RWPE2 (cell line): ENCODE results near the gene CABLES2.

Experiments used
- ATAC-seq: fragments of 200-7000 bp; cut with Tn5 transposase; 3 replicates; pipeline ENCODE4 v1.9.1; 2021; ENCODE audit warnings: low read depth
- DNase-seq: peaks from one replicate; pipeline ENCODE4 v3.0.0-alpha.2; 2020; ENCODE audit warnings: low spot score
- H3K27ac ChIP-seq: fragments of 450-650 bp; 2 replicates; pipeline ENCODE4 v1.5.1; 2017; ENCODE audit warnings: mild to moderate bottlenecking; ENCODE audit not compliant: poor library complexity, severe bottlenecking
- H3K27me3 ChIP-seq: fragments of 250-450 bp; sonication (Bioruptor Pico); 2 replicates; pipeline ENCODE4 v1.5.1; 2021; ENCODE audit warnings: mild to moderate bottlenecking, moderate library complexity; ENCODE audit not compliant: insufficient read depth, poor library complexity, severe bottlenecking
- H3K36me3 ChIP-seq: fragments of 250-450 bp; sonication (Bioruptor Pico); 2 replicates; pipeline ENCODE4 v1.5.1; 2020; ENCODE audit warnings: low read depth, mild to moderate bottlenecking, moderate library complexity
- H3K4me1 ChIP-seq: fragments of 250-450 bp; sonication (Bioruptor Pico); 2 replicates; pipeline ENCODE4 v1.5.1; 2021; ENCODE audit warnings: mild to moderate bottlenecking, moderate library complexity; ENCODE audit not compliant: insufficient read depth, poor library complexity, severe bottlenecking
- H3K4me3 ChIP-seq: fragments of 250-450 bp; sonication (Bioruptor Pico); 2 replicates; pipeline ENCODE4 v1.5.1; 2021; ENCODE audit warnings: mild to moderate bottlenecking, moderate library complexity; ENCODE audit not compliant: severe bottlenecking
- H3K9me3 ChIP-seq: fragments of 250-450 bp; sonication (Bioruptor Pico); 2 replicates; pipeline ENCODE4 v1.5.1; 2021; ENCODE audit warnings: mild to moderate bottlenecking, moderate library complexity; ENCODE audit not compliant: severe bottlenecking
- TF ChIP-seq, protein P1 (sequence below): fragments of 450-650 bp; IDR thresholded peaks from one replicate; pipeline ENCODE4 v1.5.1; 2017; ENCODE audit warnings: mild to moderate bottlenecking, moderate library complexity; ENCODE audit not compliant: poor library complexity, severe bottlenecking

The CABLES2 gene

GRCh38 chr20:62368392-62368975 lies 38.6 kb downstream of the CABLES2 start:
- H3K4me1 ChIP-seq = peaks cover 50% of the 10 kb centered on the region
- DNase-seq (peak; percentile 96), ATAC-seq (0 out of 3 replicates have a peak, but pooled peaks have one; percentile 0)
- no peaks in the 10 kb centered on the region for H3K27me3 ChIP-seq
- TF ChIP-seq, protein P1, sequence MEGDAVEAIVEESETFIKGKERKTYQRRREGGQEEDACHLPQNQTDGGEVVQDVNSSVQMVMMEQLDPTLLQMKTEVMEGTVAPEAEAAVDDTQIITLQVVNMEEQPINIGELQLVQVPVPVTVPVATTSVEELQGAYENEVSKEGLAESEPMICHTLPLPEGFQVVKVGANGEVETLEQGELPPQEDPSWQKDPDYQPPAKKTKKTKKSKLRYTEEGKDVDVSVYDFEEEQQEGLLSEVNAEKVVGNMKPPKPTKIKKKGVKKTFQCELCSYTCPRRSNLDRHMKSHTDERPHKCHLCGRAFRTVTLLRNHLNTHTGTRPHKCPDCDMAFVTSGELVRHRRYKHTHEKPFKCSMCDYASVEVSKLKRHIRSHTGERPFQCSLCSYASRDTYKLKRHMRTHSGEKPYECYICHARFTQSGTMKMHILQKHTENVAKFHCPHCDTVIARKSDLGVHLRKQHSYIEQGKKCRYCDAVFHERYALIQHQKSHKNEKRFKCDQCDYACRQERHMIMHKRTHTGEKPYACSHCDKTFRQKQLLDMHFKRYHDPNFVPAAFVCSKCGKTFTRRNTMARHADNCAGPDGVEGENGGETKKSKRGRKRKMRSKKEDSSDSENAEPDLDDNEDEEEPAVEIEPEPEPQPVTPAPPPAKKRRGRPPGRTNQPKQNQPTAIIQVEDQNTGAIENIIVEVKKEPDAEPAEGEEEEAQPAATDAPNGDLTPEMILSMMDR = no peak
- no peaks in the 10 kb centered on the region for H3K9me3 ChIP-seq
- peaks cover 26% of the 10 kb centered on the region for H3K36me3 ChIP-seq
- H3K27ac ChIP-seq = peak overlapping the region; percentile 99
- H3K4me3 ChIP-seq = peak overlapping the region; percentile 98

GRCh38 chr20:62367633-62368391 lies 39.3 kb downstream of the CABLES2 start:
- Histone ChIP-seq H3K4me1 (peaks cover 57% of the 10 kb centered on the region), H3K9me3 (no peaks in the 10 kb centered on the region), H3K27ac (peak overlapping the region; percentile 99), H3K4me3 (peak overlapping the region; percentile 98), H3K27me3 (no peaks in the 10 kb centered on the region), H3K36me3 (peaks cover 32% of the 10 kb centered on the region)
- no peak for ATAC-seq
- TF ChIP-seq, protein P1 = no peak
- peak; percentile 93 for DNase-seq

DNA sequence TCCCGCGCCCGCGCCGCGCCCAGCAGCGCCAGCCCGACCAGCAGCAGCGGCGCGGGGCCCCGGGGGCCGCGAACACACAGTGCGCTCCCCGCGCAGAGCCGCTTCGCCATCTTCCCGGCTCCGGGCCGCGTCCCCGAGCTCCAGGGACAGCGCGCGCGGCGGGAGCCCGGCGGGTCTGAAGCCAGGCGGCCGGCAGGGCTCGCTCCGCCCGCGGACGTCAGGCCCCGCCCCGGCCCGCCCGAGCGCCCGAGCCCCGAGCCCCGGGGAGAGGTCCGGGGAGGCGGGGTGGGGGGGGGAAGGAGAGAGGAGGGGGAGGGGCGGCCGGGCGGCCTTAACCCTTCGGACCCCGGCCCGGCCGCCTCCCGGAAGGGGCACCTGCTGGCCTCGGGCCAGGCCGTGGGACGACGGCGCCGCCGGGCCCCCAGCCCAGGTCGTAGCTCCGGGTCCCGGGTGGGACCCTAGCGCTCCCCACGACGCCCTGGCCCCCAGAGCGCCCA lies 39.9 kb downstream of the CABLES2 start, which contains the start of gene LAMA5:
Gene LAMA5, minus strand, starts transcription at position 177 of the 497 bp plus-strand sequence. Its CDS starts 67 bp downstream, at position 110.
- no peaks in the 10 kb centered on the region for H3K9me3 ChIP-seq
- H3K36me3 ChIP-seq = peaks cover 39% of the 10 kb centered on the region
- H3K4me1 ChIP-seq = peaks cover 63% of the 10 kb centered on the region
- TF ChIP-seq, protein P1 = no peak
- DNase-seq (peak; percentile 88), ATAC-seq (no peak)
- H3K27ac ChIP-seq = peak within 1 kb of the TSS; percentile 99
- H3K4me3 ChIP-seq = peak within 1 kb of the TSS; percentile 98
- no peaks in the 10 kb centered on the region for H3K27me3 ChIP-seq

DNA sequence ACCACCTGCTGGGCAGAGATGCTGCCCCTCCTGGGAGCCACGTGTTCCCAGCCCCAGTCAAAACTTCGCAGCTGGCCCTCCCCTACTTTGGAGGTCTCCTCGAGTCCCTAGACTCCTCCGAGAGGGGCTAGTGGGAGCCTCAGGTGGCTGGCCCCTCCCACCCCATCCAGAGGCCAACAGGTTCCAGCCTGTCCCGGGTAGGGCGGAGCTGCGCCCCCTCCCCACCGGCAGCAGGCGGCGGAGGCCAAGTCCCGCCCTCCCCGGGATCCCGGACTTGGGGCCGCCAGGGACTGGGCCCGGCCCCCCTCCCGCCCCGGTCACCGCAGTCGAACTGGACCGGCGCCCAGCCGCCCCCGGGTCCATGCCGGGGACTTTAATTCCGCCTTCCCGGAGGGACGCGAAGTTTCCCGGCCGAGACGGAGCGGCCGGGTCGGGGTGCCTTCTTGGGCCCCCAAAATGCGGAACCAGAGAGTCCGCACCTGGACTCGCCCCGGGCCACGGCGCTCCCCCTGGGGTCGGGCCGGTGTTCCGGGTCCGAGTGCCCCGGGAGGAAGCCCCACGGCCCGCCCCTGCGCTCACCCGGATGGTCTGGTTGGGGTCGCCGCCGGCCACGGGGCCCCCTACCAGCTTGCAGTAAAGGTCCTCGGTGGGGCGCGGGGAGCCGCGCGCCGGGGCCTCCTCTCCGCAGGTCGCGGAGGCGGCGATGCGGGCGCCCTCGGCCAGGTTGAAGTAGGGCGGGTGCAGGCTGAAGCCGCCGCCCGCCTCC lies 40.5 kb downstream of the CABLES2 start:
- no peaks in the 10 kb centered on the region for H3K9me3 ChIP-seq
- DNase-seq (peak; percentile 95), ATAC-seq (peak; percentile 8)
- peaks cover 70% of the 10 kb centered on the region for H3K4me1 ChIP-seq
- TF ChIP-seq, protein P1 = no peak
- H3K36me3 ChIP-seq = peaks cover 45% of the 10 kb centered on the region
- H3K4me3 ChIP-seq = peak overlapping the region; percentile 98
- peak overlapping the region; percentile 99 for H3K27ac ChIP-seq
- no peaks in the 10 kb centered on the region for H3K27me3 ChIP-seq
